HG03139 (cell line): ENCODE results near the gene AFF3.

Experiments used
- ATAC-seq: cut with Tn5 transposase; IDR thresholded peaks from one replicate; pipeline ENCODE4 v1.9.1; 2021; ENCODE audit not compliant: unreplicated experiment

Gene AFF3

DNA sequence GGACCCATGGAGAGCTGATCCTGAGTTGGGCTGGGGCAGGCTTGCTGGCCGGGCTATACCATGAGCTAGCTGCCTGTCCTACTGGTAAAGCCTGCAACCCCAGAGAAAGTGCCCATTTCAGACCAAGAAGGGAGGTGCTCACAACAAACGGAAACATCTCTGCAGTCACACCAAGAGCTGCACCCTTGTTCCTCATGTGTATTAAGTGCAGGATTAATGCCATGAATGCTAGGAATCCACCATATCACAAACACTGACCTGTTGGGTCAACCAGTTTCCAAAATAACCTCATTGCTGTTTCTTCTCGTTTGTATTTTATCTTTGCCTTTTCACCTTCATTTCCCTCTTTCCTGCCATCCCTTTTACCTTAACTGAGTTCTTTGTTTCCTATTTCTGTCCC is 69.9 kb downstream of the AFF3 start:
- no peak for ATAC-seq

DNA sequence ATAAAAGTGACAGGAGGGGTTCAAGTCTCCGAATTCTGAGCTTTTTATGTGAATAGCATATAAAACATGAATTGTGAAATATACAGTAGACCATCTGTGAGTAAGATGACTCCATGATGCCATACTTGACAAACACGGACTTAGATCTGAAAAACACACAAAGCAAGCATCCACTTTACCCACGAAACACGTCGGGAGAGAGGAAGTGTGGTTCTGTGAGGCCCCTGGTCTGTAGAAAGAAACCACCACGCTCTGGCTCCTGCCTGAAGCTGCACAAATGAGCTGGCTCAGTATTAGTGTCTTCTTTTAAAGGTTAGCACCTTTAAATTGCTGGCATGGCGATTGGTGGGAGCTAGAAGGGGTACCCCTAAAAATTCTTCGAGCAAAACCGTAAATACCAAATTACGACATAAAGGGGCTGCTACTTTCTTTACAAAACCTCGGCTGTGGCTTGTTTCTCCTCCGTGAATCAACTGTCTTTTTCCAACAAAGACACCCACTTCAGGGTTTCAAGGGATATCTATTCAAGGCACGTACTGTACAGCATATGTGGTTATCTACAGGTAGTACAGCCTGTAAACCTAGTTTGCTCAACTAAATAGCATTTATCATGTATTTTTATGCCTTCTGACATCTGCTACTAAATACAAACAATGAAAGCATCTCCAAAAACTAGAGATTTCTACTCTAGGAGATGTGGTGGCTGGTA is 70.9 kb downstream of the AFF3 start:
- no peak for ATAC-seq

DNA sequence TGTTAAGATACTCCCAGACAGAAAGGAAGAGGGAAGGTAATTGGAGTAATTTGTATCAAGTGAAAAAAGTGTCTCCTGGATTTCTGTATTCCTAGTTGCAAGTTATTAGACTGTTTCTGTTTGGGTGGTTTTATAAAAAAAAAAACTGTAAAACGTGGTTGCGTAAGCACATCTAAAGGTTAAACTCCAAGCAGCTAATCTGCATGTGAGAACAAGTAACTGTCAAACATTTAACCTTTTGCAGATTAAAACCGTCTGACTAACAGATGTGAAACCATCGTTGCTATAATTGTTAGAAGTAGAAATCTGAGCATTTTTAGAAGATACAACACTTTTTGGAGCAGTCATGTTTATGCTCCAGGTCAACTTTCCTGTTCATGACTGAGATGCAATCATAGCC is 72.3 kb downstream of the AFF3 start:
- no peak for ATAC-seq

DNA sequence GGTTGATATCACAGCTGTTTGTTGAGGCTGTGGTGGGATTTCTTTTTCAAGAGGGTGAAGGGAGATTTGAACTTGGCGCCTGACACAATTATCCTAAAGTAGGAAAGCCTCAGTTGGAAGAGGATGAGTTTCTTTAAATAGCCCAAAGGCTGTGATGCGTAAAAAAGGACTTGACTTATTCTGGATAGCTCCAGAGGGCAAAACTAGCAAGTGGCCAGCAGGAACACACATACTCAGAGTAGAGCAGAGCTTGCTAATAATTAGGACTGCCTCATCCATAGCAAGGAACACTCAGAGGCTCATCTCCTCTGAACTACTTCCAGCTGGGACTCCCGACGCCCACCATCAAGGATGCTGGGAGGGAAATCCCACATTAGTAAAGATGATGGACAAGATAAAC is 74.0 kb downstream of the AFF3 start:
- no peak for ATAC-seq

DNA sequence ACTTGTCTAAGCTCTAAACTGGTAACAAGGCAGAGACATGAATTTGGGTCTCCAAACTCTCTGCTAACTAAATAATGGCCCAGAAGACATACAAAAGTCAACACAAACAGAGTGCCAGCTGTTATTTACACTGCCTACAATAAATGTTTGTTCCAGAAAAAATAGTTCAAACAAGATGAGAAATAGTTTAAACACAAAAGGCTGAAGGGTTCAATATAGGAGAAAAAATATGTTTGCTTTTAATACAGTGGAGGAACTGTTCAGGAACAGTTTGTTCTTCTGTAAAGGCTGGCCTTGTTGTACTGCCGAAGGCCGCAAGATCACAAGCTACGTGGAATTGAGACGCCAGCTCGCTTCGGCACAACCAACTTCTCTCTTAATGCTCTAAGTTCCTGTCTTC is 74.6 kb downstream of the AFF3 start:
- ATAC-seq: no peak

DNA sequence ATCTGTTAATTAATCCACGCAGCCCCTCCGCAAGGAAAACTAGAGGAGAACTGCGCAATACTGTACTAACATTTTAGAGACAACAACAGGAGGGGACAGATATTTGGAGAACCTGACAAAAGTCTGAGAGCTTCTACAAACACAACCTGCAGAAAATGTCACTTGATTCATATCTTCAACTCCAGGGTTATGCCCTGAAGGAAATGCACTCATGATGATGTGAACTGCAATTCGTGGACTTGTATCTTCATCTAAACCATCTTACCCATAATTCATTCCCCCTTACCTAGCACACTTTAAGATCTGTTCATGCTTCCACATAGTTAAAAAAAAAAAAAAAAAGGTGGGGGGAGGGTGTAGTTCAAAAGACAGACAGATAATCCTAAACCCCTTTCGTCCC is 75.5 kb downstream of the AFF3 start:
- no peak for ATAC-seq

DNA sequence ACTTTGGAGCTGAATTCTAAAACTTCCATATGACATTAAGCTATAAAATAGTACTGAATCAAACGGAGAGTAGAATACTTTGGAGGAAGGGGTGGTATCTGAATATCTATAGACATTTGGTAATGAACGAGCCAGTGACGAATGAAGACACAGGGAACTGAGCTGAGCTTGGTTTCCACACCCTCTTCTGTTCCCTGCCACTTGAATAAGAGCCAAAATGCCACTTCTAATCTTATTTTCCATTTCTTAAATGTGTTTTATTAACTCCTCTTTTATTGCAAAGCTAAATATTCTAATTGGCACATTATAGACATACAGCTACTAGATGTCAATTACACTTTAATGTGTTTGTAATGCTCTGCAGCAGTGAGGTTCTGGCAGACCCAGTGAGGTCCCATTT is 76.1 kb downstream of the AFF3 start:
- ATAC-seq: no peak

DNA sequence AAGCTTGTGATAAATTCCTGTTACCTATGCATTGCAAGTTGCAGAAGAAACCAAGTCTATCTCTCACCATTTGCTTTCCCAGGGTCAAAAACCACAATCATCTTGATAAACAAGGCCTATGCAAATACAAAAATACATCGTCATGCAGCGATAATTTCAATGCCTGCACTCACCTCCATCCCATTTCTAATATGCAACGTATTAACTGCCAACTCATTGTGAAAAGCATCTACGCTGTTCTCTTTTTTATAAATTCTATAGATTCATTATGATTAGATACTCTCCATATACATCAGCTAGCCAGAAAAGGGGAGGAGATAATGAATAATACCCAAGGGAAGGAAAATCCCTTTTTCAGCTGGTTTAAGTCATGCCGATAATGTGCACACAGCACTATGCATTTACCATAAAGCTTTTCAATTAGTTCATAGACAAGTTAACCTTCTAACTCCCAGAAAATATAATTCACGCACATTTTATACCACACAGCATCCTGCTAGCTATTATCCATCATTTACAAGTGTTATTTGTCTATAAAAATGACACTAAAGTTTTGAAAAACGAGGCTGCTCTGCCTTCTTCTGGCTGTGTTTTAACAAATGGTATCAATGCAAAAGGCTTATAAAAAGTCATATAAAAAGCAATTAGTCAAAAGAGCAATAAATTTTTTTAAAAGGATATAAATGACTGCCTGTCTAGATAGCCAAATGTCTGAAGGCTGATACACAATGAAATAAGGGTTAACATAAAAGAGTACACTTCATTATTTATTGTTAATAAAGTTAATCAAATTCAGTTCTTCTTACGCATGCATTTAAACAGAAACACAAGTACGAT is 77.6 kb downstream of the AFF3 start:
- ATAC-seq: no peak

DNA sequence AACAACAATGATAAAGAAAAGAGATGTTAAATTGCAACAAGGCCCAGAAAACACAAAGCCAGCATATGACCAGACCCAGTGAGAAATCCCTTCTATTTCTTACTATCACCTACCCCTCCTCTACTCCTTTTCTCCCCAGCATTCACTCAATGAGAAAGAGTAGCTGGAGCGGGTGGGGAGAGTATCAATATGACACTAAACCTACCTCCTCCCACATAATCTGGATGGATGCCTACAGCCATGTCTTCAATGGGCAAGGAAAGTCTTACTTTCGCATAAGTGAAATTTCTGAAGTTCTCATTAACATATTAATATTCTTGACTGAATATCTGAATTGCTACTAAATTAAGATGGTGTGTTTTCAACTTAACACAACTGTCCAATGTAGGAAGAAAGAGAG is 78.2 kb downstream of the AFF3 start:
- no peak for ATAC-seq

DNA sequence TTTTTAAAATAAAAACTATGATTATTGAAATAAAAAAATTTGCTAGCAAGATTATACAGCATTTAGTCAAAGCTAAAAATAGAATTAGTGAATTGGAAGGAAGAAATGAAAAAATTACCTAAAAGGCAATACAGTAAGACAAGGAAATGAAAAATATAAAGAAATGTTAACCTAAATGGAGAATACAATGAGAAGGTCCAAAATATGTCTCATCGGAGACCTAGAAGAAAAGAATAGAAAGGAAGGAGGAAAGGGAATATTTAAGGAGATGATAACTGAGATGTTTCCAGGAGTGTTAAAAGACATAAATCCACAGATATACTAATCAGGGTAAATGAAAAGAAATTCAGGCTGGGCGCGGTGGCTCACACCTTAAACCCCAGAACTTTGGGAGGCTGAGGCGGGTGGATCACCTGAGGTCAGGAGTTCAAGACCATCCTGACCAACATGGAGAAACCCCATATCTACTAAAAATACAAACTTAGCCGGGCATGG is 78.9 kb downstream of the AFF3 start:
- no peak for ATAC-seq

DNA sequence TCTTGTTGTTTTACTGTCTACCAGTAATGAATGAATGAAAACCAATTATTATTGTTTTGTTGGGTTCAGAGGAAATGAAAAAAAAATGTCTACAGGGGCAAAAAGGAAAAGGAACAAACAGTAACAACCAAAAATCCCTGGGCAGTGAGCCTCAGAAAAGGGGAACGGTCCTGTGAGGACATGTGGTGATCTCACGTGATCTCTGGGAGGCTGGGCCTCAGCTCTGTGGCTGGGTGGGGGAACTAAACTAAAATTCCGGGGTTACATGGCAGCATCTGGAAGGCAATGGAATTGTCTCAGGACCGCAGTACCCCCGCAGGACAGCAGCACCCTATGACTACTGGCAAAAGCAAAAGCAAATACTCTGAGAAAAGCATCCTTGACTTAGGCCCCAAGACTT is 80.1 kb downstream of the AFF3 start:
- no peak for ATAC-seq

DNA sequence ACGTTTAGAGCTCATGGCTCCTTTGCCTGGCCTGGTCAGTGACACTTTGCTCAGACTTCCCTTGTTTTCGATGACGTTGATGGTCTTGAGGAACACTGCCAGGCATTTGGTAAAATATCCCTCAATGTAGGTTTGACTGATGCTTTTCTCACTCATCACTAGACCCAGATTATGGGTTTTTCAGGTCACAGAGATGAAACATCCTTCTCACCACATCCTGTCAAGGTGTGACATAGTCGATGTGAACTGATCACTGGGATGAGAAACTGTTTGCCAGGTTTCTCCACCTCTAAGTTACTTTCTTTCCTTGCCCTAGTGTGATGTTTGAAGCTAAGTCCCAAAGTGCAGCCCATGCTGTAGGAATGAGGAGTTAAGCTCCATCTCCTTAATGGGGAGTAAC is 81.5 kb downstream of the AFF3 start:
- ATAC-seq: no peak

DNA sequence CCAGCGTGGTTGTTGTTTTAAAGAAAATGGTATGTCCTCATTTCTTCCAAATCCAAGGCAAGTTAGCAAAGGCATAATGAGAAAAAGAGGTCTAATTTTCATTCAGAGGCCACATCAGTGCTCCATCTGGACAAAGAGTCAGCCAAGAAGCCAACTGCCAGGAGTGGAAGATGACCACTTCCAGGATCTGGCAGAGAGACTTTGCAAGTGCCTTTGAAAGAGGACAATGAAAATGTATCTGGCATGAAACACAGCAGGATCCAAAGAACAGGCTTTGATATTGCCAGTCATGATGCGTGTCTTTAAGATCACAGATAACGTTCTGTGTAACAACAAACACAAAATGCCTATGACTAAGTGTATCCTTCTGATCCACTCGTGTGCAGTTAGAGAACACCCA is 82.8 kb downstream of the AFF3 start:
- ATAC-seq: no peak

DNA sequence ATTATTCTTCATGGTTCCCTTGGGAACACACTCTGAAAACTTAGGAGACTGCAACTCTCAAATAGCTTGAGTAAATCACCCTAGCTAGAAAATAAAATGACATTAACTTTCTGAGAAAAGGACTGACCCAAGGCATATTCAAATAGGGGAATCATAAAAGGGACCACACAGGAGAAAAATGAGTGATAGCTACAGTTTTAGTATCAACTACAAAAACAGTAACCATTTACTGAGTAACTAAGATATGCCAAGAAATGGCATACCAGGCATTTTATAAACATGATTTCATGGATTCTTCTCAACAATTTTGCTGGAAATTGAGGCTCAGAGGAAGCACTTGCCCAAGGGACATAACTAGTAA is 84.5 kb downstream of the AFF3 start:
- no peak for ATAC-seq

DNA sequence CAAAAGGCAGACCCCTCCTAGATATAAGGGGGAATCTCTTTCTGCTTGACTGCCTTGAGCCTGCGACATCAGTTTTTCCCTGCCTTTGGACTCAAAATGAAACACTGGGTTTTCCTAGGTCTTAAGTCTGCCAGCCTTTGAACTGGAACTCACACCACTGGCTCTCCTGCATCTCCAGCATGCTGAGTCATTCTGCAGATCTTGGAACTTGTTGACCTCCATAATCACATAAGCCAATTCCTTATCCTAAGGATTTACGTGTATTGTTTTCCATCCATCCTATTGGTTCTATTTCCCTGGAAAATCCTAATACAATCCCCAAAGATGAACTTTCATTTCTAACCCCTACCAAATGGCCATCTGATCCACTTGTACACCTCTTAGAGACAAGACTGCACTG is 88.0 kb downstream of the AFF3 start:
- ATAC-seq: no peak

DNA sequence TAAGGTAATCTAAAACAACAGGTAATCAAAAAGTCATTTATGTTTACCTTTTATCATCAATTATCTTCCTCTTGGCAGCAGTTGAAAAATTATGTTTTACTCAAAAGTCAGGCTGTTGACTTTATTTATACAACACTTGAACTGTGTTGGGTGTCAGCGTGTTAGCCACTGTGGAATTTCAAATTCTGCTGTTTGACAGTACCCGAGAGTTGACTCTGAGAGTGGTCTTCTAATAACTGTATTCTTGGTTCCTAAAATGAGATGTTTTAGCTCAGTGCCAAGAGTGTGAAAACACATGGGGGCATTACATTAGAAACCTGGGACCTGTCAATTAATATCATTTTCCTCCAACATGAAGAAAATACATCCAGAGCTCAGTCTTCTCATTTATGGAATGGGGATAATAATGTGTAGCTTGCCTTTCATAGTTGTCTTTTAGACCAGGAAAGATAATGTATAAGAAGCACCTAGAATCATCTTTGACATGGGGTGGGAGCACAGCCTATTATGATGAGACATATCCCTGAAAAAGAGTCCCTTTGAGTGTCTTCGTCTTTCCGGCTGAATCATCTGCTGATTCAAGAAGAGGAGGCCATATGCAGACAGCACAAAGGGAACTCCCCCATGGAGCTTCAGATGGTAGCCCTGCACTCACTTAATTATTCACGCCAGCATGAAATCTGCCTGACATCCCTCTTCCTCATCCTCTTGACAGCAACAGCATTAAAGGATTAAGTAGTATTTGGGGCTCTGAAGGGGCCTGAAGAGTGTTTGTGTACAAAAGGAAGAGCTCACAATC is 89.1 kb downstream of the AFF3 start:
- no peak for ATAC-seq

DNA sequence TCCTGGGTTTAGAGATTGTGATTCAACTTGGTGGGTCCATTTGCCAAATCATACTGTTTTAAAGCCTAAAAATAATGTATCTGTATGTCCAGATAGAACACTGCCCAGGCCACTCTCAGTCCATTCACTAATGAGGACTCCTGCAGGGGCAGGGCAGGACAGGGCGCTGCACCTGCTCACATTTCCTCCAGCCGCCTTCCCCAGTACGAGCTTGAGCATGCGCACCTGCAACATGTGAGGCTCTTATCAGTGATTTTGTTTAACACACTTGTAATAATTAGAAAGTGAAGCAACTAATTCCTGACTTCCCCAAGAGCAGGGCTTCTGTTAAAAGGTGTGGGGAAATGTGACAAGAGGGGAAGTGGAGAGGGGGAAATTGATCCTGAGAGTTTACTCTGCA is 89.7 kb downstream of the AFF3 start:
- no peak for ATAC-seq

DNA sequence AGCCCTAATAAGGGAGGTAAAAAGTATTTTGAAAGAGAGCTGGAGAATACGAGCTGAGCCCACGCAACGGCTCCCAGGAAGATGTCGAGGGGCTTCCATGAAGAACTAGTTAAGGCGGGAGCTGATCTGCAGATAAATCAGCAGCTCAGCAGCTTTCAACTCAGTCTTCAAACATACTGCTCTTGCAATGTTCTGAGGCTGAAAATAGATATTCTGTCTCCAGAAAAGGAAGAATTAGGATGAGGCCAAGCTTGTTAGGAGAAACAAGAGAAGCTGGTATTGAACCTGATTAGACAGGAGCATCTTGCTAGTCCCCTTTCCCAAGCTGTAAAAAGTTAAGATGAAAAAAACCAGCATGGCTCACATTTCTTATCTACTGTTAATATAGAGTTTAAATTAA is 91.1 kb downstream of the AFF3 start:
- ATAC-seq: no peak

DNA sequence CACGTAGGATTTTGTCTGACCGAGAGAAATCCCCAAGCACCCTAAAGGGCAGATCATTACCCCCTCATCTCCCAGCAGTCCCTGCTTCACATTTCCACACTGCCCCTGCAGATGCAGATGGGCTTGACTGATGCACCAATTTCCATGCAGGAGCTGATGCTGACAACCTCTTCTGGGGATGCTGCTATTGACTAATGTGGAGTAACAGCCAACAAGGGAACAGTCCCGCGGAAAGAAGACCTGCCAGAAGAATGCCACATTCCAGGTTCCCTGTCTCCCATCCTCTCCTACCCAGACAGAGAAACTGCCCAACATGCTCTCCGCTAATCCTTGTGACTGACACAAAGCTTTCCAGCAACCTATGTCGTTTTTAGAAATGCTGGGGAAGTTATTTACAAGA is 91.7 kb downstream of the AFF3 start:
- ATAC-seq: no peak

DNA sequence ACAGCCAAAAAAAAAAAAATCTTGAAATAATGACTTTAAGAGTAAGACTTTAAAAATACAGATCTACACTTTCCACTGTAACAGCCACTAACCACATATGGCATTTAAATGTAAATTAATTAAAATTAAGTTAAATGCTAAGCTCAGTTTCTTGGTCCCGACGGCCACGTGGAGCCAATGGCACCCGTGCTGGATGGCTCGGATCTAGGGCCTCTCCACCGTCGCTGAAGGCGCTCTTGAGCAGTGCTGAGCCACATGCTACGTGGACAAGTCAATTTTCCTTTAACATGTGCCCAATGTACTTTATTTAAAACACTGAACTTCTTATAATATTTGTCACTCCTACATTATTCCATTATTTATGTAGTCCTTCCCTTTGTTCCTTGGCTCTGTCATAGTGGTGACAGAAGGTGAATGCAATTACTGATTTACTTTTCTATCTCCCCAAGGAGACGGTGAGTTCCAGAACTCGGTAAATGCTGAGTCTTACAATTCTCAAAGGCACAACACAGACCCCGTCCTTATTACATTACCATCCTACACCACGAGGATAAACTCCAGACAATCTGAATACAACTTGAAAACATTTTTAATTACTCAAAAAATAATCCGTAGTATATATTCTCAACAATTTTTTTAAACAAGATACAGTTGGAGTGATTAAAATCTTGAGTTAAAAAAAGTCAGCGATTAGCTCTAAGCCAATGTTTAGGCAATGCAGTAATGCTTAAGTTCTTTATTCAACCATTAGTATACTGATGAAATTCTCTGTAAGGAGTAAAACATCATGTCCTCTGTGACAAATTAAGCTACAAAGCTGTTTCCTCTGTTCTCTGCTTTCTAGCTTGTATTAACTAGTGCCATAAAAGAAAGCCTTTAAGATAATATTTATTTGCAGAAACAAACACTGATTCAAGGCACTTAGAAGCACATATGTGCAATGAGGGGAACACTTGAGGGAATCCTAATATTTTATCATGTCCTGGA is 95.1 kb downstream of the AFF3 start:
- ATAC-seq: no peak

DNA sequence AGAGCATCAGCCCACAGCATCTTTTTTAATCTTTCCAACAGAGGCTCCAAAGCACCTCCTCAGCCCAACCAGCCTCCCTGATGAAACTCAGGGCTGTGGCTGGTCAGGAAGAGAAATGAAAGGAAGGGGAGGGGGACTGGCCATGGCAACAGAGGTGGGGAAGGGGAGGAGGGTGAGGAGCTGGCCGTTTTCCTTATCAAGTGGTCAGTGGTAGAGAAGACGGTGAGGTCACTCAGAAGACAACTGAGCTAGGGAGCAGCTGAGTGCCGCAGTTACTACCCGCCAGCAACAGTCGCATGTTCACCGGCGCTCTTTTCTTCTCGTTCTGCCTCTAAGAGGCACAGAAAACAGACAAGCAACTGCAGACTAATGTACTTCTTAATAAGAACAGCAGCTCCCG is 97.4 kb downstream of the AFF3 start:
- no peak for ATAC-seq
